Calu3 (cell line): ENCODE measurements around the gene PPFIA1. TPM values are rescaled to one million over a fixed set of nuclear protein-coding genes. Genes with fewer than 3 reads are reported as not detected.

Source experiments
- BruUV-seq: library from RNA; stranded (reverse); fragments of 400-500 nt; replicated peaks from 2 replicates; lab custom pipeline; 2021; lab: Mats Ljungman, UMichigan
- CTCF ChIA-PET: fragments of 300-600 bp; sonication (Branson Sonifier 250); formaldehyde crosslinking; loops from one replicate; lab custom pipeline; 2022; ENCODE audit warnings: antibody characterized with exemption; lab: Charles Lee
- DNase-seq: peaks from one replicate; pipeline ENCODE4 v3.0.0; 2022
- H3K27ac Mint-ChIP-seq: one replicate; pipeline ENCODE4 v1.8.0; 2022; ENCODE audit warnings: mixed read lengths; ENCODE audit not compliant: unreplicated experiment
- H3K27me3 Mint-ChIP-seq: one replicate; pipeline ENCODE4 v1.8.0; 2022; ENCODE audit warnings: mixed read lengths; ENCODE audit not compliant: unreplicated experiment
- H3K36me3 Mint-ChIP-seq: one replicate; pipeline ENCODE4 v1.8.0; 2022; ENCODE audit warnings: mild to moderate bottlenecking, moderate library complexity, mixed read lengths; ENCODE audit not compliant: insufficient read depth, unreplicated experiment
- H3K4me1 Mint-ChIP-seq: one replicate; pipeline ENCODE4 v1.8.0; 2022; ENCODE audit warnings: mild to moderate bottlenecking, low read depth, mixed read lengths; ENCODE audit not compliant: unreplicated experiment
- H3K4me3 Mint-ChIP-seq: one replicate; pipeline ENCODE4 v1.8.0; 2022; ENCODE audit warnings: mild to moderate bottlenecking, low read depth, moderate library complexity, mixed read lengths; ENCODE audit not compliant: unreplicated experiment
- H3K9me3 Mint-ChIP-seq: one replicate; pipeline ENCODE4 v1.8.0; 2022; ENCODE audit warnings: low read depth, mixed read lengths; ENCODE audit not compliant: unreplicated experiment
- intact Hi-C: fragments of 100-400 bp; cut with micrococcal nuclease; formaldehyde crosslinking; loops from one replicate; pipeline ENCODE4 v1.10.0; 2022; ENCODE audit not compliant: unreplicated experiment
- total RNA-seq: library from RNA; stranded (reverse); gene quantifications from 2 replicates; pipeline ENCODE4 v1.2.3, GENCODE V29; 2022
- TF ChIP-seq, protein P1 (sequence below): fragments of 200-600 bp; IDR thresholded peaks from one replicate; pipeline ENCODE4 v1.8.0; 2022; ENCODE audit warnings: antibody characterized with exemption; ENCODE audit not compliant: unreplicated experiment

PPFIA1 gene
- total RNA-seq, 1 experiment from 2014 or later: 84.0 TPM

DNA sequence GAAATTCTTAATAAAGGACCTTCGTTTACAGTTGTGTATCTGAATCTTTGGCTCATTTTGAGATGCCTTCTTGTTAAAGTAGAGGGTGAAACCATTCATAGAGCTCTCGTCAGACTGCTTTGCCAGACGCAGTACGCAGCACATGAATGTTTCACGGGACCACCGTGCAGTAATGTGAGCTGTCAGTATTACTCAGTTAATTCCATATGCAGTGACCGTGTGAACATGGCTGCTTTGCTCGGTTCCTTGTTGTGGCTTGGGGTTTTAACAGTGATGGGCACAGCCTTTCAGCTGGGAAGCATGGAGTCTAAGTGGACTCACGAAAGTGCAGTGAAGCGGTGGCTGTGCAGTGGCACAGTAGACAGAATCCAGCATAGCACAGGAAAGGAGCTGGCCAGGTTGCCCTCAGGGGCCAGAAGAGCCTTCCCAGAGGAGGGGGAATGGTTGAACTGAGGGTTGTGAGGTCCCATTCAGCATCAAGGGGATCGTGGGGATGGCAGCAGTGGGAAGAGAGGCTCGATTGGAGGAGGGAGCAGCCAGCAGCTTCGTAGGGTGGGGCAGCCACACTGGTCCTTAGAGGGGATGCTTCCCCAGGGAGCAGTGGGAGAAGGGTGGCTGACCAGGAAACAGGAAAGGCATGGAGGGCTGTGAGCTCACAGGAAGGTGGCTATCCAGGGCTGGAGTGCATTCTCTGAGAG is 31.4 kb downstream of the PPFIA1 start:
- Mint-ChIP-seq H3K27me3 (no peaks in the 10 kb centered on the region), H3K4me1 (peaks cover 41% of the 10 kb centered on the region), H3K9me3 (no peaks in the 10 kb centered on the region), H3K36me3 (peaks cover 17% of the 10 kb centered on the region), H3K27ac (no peak overlapping the region), H3K4me3 (no peak overlapping the region)
- no TSS peak for BruUV-seq
- no peak for DNase-seq
- TF ChIP-seq, protein P1, sequence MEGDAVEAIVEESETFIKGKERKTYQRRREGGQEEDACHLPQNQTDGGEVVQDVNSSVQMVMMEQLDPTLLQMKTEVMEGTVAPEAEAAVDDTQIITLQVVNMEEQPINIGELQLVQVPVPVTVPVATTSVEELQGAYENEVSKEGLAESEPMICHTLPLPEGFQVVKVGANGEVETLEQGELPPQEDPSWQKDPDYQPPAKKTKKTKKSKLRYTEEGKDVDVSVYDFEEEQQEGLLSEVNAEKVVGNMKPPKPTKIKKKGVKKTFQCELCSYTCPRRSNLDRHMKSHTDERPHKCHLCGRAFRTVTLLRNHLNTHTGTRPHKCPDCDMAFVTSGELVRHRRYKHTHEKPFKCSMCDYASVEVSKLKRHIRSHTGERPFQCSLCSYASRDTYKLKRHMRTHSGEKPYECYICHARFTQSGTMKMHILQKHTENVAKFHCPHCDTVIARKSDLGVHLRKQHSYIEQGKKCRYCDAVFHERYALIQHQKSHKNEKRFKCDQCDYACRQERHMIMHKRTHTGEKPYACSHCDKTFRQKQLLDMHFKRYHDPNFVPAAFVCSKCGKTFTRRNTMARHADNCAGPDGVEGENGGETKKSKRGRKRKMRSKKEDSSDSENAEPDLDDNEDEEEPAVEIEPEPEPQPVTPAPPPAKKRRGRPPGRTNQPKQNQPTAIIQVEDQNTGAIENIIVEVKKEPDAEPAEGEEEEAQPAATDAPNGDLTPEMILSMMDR: no peak
- intact Hi-C loops: no loop called here
- CTCF ChIA-PET: no interaction called here

GRCh38 chr11:70302419-70302752 is 31.9 kb downstream of the PPFIA1 start:
- H3K36me3 Mint-ChIP-seq: peaks cover 21% of the 10 kb centered on the region
- CTCF ChIA-PET: no interaction called here
- BruUV-seq: no TSS peak
- DNase-seq: no peak
- peaks cover 46% of the 10 kb centered on the region for H3K4me1 Mint-ChIP-seq
- H3K4me3 Mint-ChIP-seq: no peak overlapping the region
- TF ChIP-seq, protein P1: no peak
- H3K9me3 Mint-ChIP-seq: no peaks in the 10 kb centered on the region
- H3K27ac Mint-ChIP-seq: no peak overlapping the region
- intact Hi-C loops: no loop called here
- H3K27me3 Mint-ChIP-seq: no peaks in the 10 kb centered on the region

- Mint-ChIP-seq H3K4me3 (no peak overlapping the region), H3K9me3 (no peaks in the 10 kb centered on the region), H3K4me1 (peaks cover 51% of the 10 kb centered on the region), H3K36me3 (peaks cover 20% of the 10 kb centered on the region), H3K27me3 (no peaks in the 10 kb centered on the region), H3K27ac (no peak overlapping the region)
- no peak for DNase-seq
- BruUV-seq: no TSS peak
- TF ChIP-seq, protein P1: no peak
- CTCF ChIA-PET: no interaction called here
- intact Hi-C loops: no loop called here
Measured at GRCh38 chr11:70303070-70303469, 32.6 kb downstream of the PPFIA1 start.

DNA sequence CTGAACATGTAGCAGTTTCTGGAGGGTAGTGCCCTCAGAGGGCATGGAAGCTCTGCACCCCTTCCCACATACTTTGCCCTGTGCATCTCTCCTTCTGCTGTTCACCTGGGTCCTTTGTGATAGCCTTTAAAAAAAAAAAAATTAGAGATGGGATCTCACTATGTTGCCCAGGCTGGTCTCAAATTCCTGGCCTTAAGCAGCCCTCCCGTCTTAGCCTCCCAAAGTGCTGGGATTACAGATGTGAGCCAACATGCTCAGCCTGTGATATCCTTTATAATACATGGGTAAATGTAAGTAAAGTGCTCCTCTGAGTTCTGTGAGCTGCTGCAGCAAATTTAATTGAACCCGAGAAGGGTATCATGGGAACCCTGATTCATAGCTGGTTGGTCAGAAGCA is 33.7 kb downstream of the PPFIA1 start:
- TF ChIP-seq, protein P1: no peak
- H3K4me3 Mint-ChIP-seq: no peak overlapping the region
- H3K4me1 Mint-ChIP-seq: peaks cover 51% of the 10 kb centered on the region
- intact Hi-C loops: no loop called here
- no TSS peak for BruUV-seq
- no peaks in the 10 kb centered on the region for H3K27me3 Mint-ChIP-seq
- no peak overlapping the region for H3K27ac Mint-ChIP-seq
- H3K9me3 Mint-ChIP-seq: no peaks in the 10 kb centered on the region
- H3K36me3 Mint-ChIP-seq: peaks cover 19% of the 10 kb centered on the region
- DNase-seq: no peak
- CTCF ChIA-PET: interaction anchor here (0.6 kb wide), 1 partner anchor 47 kb away, joined by 3 read pairs; no protein-coding TSS in a partner anchor
